ENCODE data around the gene KIRREL1. TPM values are rescaled to one million over a fixed set of nuclear protein-coding genes. Genes with fewer than 3 reads are reported as not detected.

Gene KIRREL1
- total RNA-seq, 1 donor from 2014 or later = 122 TPM

GRCh38 chr1:157992833-157993146, 655 bp upstream of the KIRREL1 start:
- Mint-ChIP-seq H3K27me3 (ENCODE audit: unreplicated experiment) (peaks cover 10% of the 10 kb centered on the region), H3K4me1 (ENCODE audit: unreplicated experiment) (peaks cover 42% of the 10 kb centered on the region), H3K4me3 (ENCODE audit: unreplicated experiment) (peak overlapping the region; percentile 82), H3K27ac (ENCODE audit: unreplicated experiment) (peak overlapping the region; percentile 90), H3K9me3 (ENCODE audit: unreplicated experiment) (no peaks in the 10 kb centered on the region), H3K36me3 (ENCODE audit: unreplicated experiment) (no peaks in the 10 kb centered on the region)
- DNase-seq (ENCODE audit: extremely low spot score, unreplicated experiment) = no peak
- no peak for TF ChIP-seq CTCF (IDR thresholded peaks at IDR 0.05)

GRCh38 chr1:157993918-157994605, 617 bp downstream of the KIRREL1 start:
- peaks cover 5% of the 10 kb centered on the region for H3K27me3 Mint-ChIP-seq (ENCODE audit: unreplicated experiment)
- no peak for DNase-seq (ENCODE audit: extremely low spot score, unreplicated experiment)
- peak overlapping the region; percentile 85 for H3K27ac Mint-ChIP-seq (ENCODE audit: unreplicated experiment)
- no peaks in the 10 kb centered on the region for H3K36me3 Mint-ChIP-seq (ENCODE audit: unreplicated experiment)
- peak overlapping the region; percentile 82 for H3K4me3 Mint-ChIP-seq (ENCODE audit: unreplicated experiment)
- peak; percentile 20 for TF ChIP-seq CTCF (IDR thresholded peaks at IDR 0.05)
- H3K9me3 Mint-ChIP-seq (ENCODE audit: unreplicated experiment) = no peaks in the 10 kb centered on the region
- peaks cover 53% of the 10 kb centered on the region for H3K4me1 Mint-ChIP-seq (ENCODE audit: unreplicated experiment)

DNA sequence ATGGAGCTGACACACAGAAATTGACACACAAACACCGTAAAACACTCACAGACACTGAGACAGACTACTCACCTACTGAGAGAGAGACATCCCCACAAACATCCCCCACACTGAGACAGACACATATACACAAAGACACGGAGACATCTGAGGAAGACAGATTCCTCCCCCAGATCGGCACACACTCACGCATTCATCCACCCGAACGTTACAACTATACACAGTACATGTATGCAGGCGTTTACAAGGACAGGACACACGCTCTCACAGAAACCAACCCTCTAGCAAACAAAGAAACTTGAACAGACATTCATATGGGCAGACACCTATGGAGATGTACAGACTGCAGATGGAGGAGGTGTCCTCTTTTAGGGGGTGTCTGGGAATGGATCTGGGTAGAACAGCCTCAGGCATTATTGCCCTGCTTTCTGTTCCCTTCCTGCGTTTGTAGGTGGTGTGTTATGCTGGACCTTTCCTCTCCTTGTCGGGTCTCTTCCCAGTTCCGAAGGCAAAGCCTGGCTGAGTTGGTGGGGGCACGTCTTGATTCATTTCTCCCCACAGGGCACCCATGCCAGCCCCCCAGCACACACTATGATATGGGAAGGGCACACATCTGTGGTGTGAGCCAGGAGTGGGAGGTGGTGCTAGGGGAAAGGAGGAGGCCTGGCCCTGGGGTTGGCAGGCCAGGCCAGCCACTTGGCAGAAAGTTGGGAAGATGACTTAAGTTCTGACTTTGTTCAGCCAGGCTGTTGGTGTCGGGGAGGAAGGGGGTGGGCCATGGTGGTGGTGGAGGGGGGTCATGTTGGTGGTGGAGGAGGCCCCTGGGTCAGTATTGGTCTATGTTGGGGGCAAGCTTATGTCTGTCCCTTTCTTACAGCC, 1.5 kb downstream of the KIRREL1 start:
- no peaks in the 10 kb centered on the region for H3K36me3 Mint-ChIP-seq (ENCODE audit: unreplicated experiment)
- H3K9me3 Mint-ChIP-seq (ENCODE audit: unreplicated experiment) = no peaks in the 10 kb centered on the region
- H3K27ac Mint-ChIP-seq (ENCODE audit: unreplicated experiment) = peak overlapping the region; percentile 85
- H3K4me1 Mint-ChIP-seq (ENCODE audit: unreplicated experiment) = peaks cover 62% of the 10 kb centered on the region
- TF ChIP-seq CTCF (IDR thresholded peaks at IDR 0.05) = no peak
- H3K27me3 Mint-ChIP-seq (ENCODE audit: unreplicated experiment) = no peaks in the 10 kb centered on the region
- H3K4me3 Mint-ChIP-seq (ENCODE audit: unreplicated experiment) = peak overlapping the region; percentile 82
- no peak for DNase-seq (ENCODE audit: extremely low spot score, unreplicated experiment)

DNA sequence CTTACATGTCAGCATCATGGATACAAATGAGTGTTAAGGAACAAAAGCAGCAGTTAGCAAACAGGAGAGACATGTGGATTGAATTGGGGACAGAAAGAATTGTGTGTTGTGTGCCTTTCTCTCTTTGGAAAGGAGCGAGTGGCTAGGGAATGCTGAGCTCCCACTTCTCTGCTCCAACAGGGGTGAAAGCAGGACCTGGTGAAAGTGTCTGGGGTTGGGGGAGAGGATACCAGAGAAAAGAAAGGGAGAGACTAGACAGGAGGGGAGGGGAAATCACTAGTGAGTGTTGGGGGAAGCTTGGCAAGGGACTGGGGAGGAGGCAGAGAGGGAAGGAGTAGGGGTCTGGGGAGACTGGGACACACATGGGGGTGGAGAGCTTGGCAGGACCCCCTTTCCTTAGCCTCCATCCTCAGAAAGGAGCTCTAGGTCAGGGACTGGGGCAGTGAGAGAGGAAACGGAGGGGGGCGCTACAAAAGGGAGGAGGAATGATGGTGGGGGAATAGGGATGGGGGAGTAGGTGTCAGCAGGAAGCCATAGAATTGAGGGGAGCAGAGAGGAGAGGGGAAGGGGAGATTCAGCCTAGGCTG, 2.2 kb downstream of the KIRREL1 start:
- Mint-ChIP-seq H3K27me3 (ENCODE audit: unreplicated experiment) (no peaks in the 10 kb centered on the region), H3K4me3 (ENCODE audit: unreplicated experiment) (peak overlapping the region; percentile 82), H3K4me1 (ENCODE audit: unreplicated experiment) (peaks cover 70% of the 10 kb centered on the region), H3K27ac (ENCODE audit: unreplicated experiment) (peak overlapping the region; percentile 85), H3K9me3 (ENCODE audit: unreplicated experiment) (no peaks in the 10 kb centered on the region), H3K36me3 (ENCODE audit: unreplicated experiment) (no peaks in the 10 kb centered on the region)
- DNase-seq (ENCODE audit: extremely low spot score, unreplicated experiment) = no peak
- TF ChIP-seq CTCF (IDR thresholded peaks at IDR 0.05) = no peak

DNA sequence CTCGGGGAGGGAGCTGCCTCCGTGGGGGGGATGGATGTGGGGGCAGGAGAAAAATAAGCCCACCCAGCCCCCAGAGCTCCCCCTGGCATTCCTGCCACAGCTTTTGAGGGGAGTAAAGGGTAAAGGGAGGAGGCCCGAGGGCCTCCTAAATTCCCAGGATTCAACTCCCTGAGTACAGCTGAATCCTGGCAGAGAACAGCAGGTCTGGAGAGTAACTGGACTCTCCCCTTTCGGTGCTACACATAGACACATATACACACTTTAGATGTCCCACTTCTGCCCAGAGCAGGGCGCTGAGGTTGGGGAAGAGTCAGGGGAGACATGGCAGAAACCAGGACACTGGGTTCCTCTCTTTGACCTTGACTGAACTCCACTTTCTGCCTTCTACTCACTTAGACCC, 3.0 kb downstream of the KIRREL1 start:
- H3K27ac Mint-ChIP-seq (ENCODE audit: unreplicated experiment) = peak overlapping the region; percentile 85
- no peak for TF ChIP-seq CTCF (IDR thresholded peaks at IDR 0.05)
- peak overlapping the region; percentile 82 for H3K4me3 Mint-ChIP-seq (ENCODE audit: unreplicated experiment)
- no peak for DNase-seq (ENCODE audit: extremely low spot score, unreplicated experiment)
- H3K9me3 Mint-ChIP-seq (ENCODE audit: unreplicated experiment) = no peaks in the 10 kb centered on the region
- H3K36me3 Mint-ChIP-seq (ENCODE audit: unreplicated experiment) = no peaks in the 10 kb centered on the region
- H3K4me1 Mint-ChIP-seq (ENCODE audit: unreplicated experiment) = peaks cover 77% of the 10 kb centered on the region
- H3K27me3 Mint-ChIP-seq (ENCODE audit: unreplicated experiment) = no peaks in the 10 kb centered on the region

Measured in osteocyte (in vitro differentiated cells).